ENCODE results near the gene PNLIPRP2.

The PNLIPRP2 gene

GRCh38 chr10:116632596-116633215 lies 12.0 kb downstream of the PNLIPRP2 start:
- Histone ChIP-seq H3K27me3 (replicated peaks; ENCODE audit: insufficient read depth, low read length) (no peaks in the 10 kb centered on the region), H3K27ac (ENCODE audit: low read length) (no peak overlapping the region), H3K9me2 (replicated peaks; ENCODE audit: insufficient read depth, low read length) (no peaks in the 10 kb centered on the region), H4K20me1 (ENCODE audit: insufficient read depth, low read length) (no peaks in the 10 kb centered on the region), H3K79me2 (ENCODE audit: low read length) (no peaks in the 10 kb centered on the region), H3K4me2 (ENCODE audit: low read depth, low read length) (no peak overlapping the region), H3K36me3 (replicated peaks; ENCODE audit: insufficient read depth, low read length) (no peaks in the 10 kb centered on the region), H3K4me3 (ENCODE audit: low read length) (no peak overlapping the region), H3K4me1 (ENCODE audit: low read length) (no peaks in the 10 kb centered on the region), H3K9ac (ENCODE audit: low read length) (no peak overlapping the region), H2AFZ (ENCODE audit: low read length) (no peak overlapping the region), H3F3A (ENCODE audit: insufficient read depth, low read length) (no peaks in the 10 kb centered on the region), H3K9me3 (replicated peaks; ENCODE audit: insufficient read depth, low read length) (no peaks in the 10 kb centered on the region)
- no peak for DNase-seq
- no peak for TF ChIP-seq CTCF (IDR thresholded peaks at IDR 0.05; ENCODE audit: low read length)

GRCh38 chr10:116633216-116633600 lies 12.5 kb downstream of the PNLIPRP2 start:
- H3K9ac ChIP-seq (ENCODE audit: low read length), result no peak overlapping the region
- no peaks in the 10 kb centered on the region for H3K27me3 ChIP-seq (replicated peaks; ENCODE audit: insufficient read depth, low read length)
- TF ChIP-seq EZH2 (optimal IDR thresholded peaks at IDR 0.05; ENCODE audit: low read depth, low read length) (no peak), EZH2phosphoT487 (IDR thresholded peaks at IDR 0.05; ENCODE audit: low read length) (no peak), CTCF (IDR thresholded peaks at IDR 0.05; ENCODE audit: low read length) (no peak)
- H4K20me1 ChIP-seq (ENCODE audit: insufficient read depth, low read length), result no peaks in the 10 kb centered on the region
- no peak overlapping the region for H3K4me3 ChIP-seq (ENCODE audit: low read length)
- DNase-seq, result no peak
- H3K4me2 ChIP-seq (ENCODE audit: low read depth, low read length), result no peak overlapping the region
- no peaks in the 10 kb centered on the region for H3F3A ChIP-seq (ENCODE audit: insufficient read depth, low read length)
- H3K9me3 ChIP-seq (replicated peaks; ENCODE audit: insufficient read depth, low read length), result no peaks in the 10 kb centered on the region
- H3K9me2 ChIP-seq (replicated peaks; ENCODE audit: insufficient read depth, low read length), result no peaks in the 10 kb centered on the region
- H3K4me1 ChIP-seq (ENCODE audit: low read length), result no peaks in the 10 kb centered on the region
- no peaks in the 10 kb centered on the region for H3K36me3 ChIP-seq (replicated peaks; ENCODE audit: insufficient read depth, low read length)
- no peak overlapping the region for H2AFZ ChIP-seq (ENCODE audit: low read length)
- H3K27ac ChIP-seq (ENCODE audit: low read length), result no peak overlapping the region
- no peaks in the 10 kb centered on the region for H3K79me2 ChIP-seq (ENCODE audit: low read length)

GRCh38 chr10:116634126-116634975 lies 13.6 kb downstream of the PNLIPRP2 start:
- H3K9ac ChIP-seq (ENCODE audit: low read length), result no peak overlapping the region
- no peaks in the 10 kb centered on the region for H3K9me2 ChIP-seq (replicated peaks; ENCODE audit: insufficient read depth, low read length)
- no peak for DNase-seq
- no peaks in the 10 kb centered on the region for H3K36me3 ChIP-seq (replicated peaks; ENCODE audit: insufficient read depth, low read length)
- H3K27ac ChIP-seq (ENCODE audit: low read length), result no peak overlapping the region
- H3K4me2 ChIP-seq (ENCODE audit: low read depth, low read length), result no peak overlapping the region
- no peaks in the 10 kb centered on the region for H3K27me3 ChIP-seq (replicated peaks; ENCODE audit: insufficient read depth, low read length)
- TF ChIP-seq CTCF (IDR thresholded peaks at IDR 0.05; ENCODE audit: low read length) (no peak), EZH2 (optimal IDR thresholded peaks at IDR 0.05; ENCODE audit: low read depth, low read length) (no peak), EZH2phosphoT487 (IDR thresholded peaks at IDR 0.05; ENCODE audit: low read length) (no peak)
- H3F3A ChIP-seq (ENCODE audit: insufficient read depth, low read length), result no peaks in the 10 kb centered on the region
- H2AFZ ChIP-seq (ENCODE audit: low read length), result no peak overlapping the region
- no peaks in the 10 kb centered on the region for H4K20me1 ChIP-seq (ENCODE audit: insufficient read depth, low read length)
- no peaks in the 10 kb centered on the region for H3K4me1 ChIP-seq (ENCODE audit: low read length)
- no peak overlapping the region for H3K4me3 ChIP-seq (ENCODE audit: low read length)
- no peaks in the 10 kb centered on the region for H3K79me2 ChIP-seq (ENCODE audit: low read length)
- H3K9me3 ChIP-seq (replicated peaks; ENCODE audit: insufficient read depth, low read length), result no peaks in the 10 kb centered on the region
